Stimulated activated CD4-positive, alpha-beta T cell treated with anti-CD3 and anti-CD28 coated beads, TNF-alpha, amount 100 ng/mL, for 4 hours (primary cell): ENCODE results near the gene TRMT2A.

Experiments used
- DNase-seq, 3 experiments: peaks; one replicate each; pipeline ENCODE4 v3.0.0-alpha.2; 2020; ENCODE audit warnings: low read depth in 3 of 3

Gene TRMT2A

GRCh38 chr22:20106205-20106848, 10.7 kb downstream of the TRMT2A start:
- DNase-seq, result no peak

GRCh38 chr22:20105456-20106204, 11.4 kb downstream of the TRMT2A start:
- DNase-seq, result no peak

DNA sequence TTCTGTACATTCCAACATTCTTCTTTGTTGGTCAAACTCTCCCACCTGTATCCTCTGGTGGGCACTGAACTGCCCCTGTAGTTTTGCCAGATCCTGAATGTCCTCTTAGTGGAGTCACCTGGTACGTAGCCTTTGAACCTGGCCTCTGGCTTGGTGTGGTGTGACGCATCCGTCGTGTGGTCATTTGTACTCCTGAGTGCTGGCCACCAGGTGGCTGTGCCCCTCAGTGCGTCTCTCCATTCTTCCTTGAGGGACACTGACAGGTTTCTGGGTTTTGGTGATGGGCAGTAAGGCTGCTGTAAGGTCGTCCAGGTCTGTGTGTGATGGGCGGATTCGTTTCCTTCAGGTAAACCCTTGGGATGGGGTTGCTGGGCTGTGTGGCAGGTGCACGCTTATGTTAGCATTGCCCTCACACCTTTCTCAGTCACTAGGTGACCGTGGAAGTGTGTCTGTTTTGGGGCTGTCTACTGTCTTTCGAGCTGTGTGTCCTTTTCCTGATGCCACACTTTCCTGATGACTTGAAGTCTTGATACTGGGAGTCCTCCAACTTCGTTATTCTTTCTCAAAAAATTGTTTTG, 14.7 kb downstream of the TRMT2A start:
- no peak for DNase-seq

DNA sequence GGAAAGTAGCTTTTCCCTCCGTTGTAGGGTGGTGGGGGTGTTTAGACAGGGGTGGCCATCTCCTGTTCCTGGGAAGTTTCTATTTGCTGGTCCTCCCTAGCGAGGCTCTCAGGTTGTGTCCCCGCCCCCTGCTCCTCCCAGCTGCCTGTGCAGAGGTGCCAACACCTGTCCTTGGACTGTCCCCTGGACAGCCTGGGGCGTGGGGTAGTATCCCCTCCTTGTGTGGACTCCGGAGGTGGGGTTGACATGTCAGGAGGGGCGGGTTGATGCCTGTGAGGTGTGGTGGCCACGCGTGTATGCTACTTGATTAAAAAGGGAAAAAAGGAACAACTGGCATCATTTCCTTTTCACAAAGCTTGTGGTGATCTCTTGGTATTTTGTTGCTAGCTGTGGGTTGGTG, 15.4 kb downstream of the TRMT2A start:
- DNase-seq, result no peak

- no peak for DNase-seq
These were observed 17.8 kb downstream of the TRMT2A start for GRCh38 chr22:20099099-20099711.

GRCh38 chr22:20096574-20097420, 20.2 kb downstream of the TRMT2A start:
- no peak for DNase-seq

- no peak for DNase-seq
These were observed 21.5 kb downstream of the TRMT2A start for GRCh38 chr22:20095521-20095920.

- DNase-seq, result no peak
These were observed 22.7 kb downstream of the TRMT2A start for GRCh38 chr22:20094197-20094807.

GRCh38 chr22:20093418-20094196, 23.4 kb downstream of the TRMT2A start:
- no peak for DNase-seq

GRCh38 chr22:20092477-20092854, 24.6 kb downstream of the TRMT2A start:
- no peak for DNase-seq

GRCh38 chr22:20091690-20092476, 25.1 kb downstream of the TRMT2A start:
- no peak for DNase-seq

DNA sequence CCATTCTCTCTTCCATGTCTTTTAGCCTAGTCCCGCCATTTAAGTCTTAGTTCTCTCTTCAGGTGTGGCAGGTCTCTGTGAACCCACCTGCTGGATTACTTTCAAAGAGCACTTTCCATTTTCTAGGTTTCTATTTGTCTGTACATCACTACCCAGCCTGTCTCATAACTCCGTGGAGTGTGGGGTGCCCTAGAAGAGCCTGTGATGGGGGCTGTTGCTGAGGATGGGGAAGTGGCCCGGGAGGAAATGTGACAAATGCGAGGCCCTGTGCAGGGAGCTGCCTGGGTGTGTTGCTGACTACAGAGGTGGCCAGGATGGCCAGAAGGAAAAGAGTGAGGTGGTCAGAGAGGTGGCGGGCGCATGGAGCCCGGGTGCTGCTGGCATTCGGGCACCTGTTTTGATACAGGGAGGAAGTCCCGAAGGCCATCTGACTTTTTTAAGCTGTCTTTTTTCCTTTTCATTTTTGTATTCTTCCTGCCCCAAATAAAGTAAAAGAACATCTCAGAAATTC, 26.2 kb downstream of the TRMT2A start:
- DNase-seq, result no peak

DNA sequence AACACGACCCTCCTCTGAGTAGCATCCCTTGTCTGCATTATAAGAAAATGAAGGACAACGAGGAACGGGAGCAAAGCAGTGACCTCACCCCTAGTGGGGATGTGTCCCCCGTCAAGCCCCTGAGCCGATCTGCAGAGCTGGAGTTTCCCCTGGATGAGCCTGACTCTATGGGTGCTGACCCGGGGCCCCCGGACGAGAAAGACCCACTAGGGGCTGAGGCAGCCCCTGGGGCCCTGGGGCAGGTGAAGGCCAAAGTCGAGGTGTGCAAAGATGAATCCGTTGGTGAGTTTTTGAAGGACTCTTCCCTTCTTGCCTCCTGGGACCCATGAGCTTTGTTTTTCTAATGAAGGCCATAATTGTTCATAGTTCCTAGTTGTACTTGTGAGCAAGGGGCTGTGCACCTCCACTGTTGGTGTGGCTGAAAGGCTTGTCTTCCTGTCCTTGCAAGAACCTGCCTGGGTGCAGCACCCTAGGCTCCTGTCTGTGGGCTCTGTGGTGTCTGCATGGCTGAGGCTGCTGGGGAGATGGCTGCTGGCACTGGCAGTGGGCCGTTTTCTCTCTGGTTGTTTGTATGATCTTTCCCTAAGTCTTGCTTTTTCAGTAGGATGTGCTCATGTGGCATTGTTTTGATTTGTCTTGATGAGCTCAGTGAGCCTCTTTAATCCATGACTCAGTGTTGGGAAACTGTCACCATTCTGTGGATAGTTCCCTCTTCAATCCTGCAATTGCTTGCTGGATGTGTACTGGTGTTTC, 26.9 kb downstream of the TRMT2A start:
- DNase-seq, result no peak

GRCh38 chr22:20089226-20089976, 27.6 kb downstream of the TRMT2A start:
- no peak for DNase-seq

GRCh38 chr22:20088263-20088648, 28.8 kb downstream of the TRMT2A start:
- no peak for DNase-seq

DNA sequence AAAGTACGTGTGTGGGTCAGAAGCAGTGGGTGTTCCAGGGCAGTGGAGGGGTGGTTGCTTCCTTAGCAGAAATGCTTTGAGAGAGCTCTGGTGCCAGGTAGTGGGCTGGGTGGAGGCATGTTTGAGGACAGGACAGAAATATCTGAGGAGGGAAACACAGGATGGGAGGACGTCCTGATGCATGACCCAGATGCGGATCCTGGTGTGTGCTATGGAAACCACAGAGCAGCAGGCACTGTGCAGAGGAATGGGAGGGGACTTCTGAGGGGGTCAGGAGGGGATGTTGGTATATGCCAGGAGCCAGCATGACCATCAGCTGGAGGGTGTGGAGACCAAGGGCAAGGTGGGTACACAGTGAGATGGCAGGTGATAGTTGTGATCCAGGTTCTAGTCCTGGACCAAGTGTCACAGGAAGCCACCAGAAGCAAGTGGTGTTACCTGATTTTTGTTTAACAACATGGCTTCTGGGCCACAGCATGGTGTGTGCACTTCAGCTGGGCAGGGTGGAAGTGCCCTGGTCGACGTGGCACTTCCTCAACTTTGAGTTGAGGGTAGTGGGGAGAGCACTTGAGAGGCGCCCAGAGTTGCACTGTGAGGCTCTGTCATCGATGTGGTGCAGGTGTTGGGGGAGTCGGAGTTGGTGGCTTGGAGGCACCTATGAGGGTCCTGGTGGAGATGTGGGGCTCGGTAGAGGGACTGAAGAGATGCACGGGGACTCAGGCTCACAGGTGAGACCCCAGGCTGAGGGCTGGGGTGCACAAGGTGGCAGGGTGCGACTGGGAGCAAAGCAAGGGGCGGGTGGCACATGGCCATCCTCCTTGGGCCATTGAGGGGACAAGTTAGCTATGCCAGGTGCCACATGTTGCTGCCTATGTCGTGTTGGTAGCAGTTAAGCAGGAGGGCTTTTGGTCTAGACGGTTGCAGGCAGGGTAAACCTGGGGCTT, 29.4 kb downstream of the TRMT2A start:
- no peak for DNase-seq

GRCh38 chr22:20086763-20087162, 30.3 kb downstream of the TRMT2A start:
- DNase-seq, result no peak
